Measurements from ENCODE around the gene SEMA5A. TPM values are rescaled to one million over a fixed set of nuclear protein-coding genes. Genes with fewer than 3 reads are reported as not detected.

Gene SEMA5A
- 27.4 and 34.3 TPM in 2 replicates for total RNA-seq (2022)
- Bru-seq, nascent RNA = percentile 68 among the genes with signal in this experiment
- percentile 67 among the genes with signal in this experiment for BruChase-seq, experiment 1, labeled RNA remaining after a 2-hour chase
- percentile 67 among the genes with signal in this experiment for BruChase-seq, experiment 2, labeled RNA remaining after a 6-hour chase
- long read RNA-seq, partial matches to known transcripts = 1 of 11 reads
- long read RNA-seq, other reads (novel, unspliced or antisense) = 10 of 11 reads

DNA sequence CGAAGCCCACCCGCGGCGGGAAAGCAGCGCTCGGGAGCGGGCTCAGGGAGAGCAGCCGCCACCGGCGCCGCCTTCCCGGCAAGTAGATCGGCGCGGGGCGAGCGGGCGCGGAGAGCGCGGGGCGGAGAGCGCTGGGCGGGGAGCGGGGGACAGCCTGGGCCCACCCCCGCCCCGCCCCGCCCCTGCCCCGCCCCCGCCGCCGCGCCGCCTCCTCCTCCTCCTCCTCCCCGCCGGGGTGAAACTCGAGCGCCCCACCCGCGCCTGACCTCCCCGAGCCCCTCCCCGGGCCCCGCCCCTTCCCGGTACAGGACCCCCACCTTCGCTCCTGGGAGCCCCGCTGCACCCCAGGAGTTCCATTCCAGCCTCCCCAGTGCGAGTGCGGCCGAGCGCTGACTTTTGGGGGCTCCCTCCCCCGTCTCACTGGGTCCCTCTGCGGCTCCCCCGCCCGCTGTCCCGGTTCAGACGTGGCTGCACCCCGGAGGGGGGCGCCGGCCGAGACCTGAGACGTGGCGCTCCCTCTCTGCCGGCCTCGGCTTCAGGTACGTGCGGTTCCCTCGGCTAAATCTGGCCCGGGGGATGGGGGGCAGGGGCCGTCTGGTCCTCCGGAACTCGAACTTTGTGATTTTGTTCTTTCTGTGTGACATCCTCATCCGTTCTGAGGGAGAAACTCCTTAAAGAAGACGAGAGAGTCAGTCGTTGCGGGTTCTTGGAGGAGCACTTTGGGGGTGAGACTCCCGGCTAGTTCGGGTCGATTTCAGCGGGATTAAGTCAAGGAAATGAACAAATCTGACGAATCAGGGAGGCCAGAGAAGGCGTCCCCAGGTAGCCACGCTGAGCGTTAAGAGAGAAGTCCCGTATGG lies at the start of gene SEMA5A:
SEMA5A (minus strand) TSS at position 84 of the 860 bp plus-strand sequence. CDS start 166,129 bp downstream, outside the sequence.
- DNase-seq = peak; percentile 80 to 85

GRCh38 chr5:9594913-9595312 lies 49.0 kb upstream of the SEMA5A start:
- Mint-ChIP-seq H3K4me1 (ENCODE audit: low read depth, unreplicated experiment) (no peaks in the 10 kb centered on the region), H3K4me3 (ENCODE audit: unreplicated experiment) (no peak overlapping the region), H3K27me3 (ENCODE audit: insufficient read depth, unreplicated experiment) (no peaks in the 10 kb centered on the region), H3K36me3 (ENCODE audit: insufficient read depth, unreplicated experiment) (no peaks in the 10 kb centered on the region), H3K9me3 (ENCODE audit: unreplicated experiment) (peaks cover 11% of the 10 kb centered on the region), H3K27ac (ENCODE audit: unreplicated experiment) (no peak overlapping the region)
- BruUV-seq (replicated peaks) = no TSS peak
- intact Hi-C loops (cut with micrococcal nuclease; ENCODE audit: unreplicated experiment) = no loop called here
- ChIA-PET CTCF (no interaction called here), POLR2A (no interaction called here)
- Histone ChIP-seq H3K4me3 (ENCODE audit: low read depth, low read length) (no peak overlapping the region), H3K36me3 (ENCODE audit: control insufficient read depth, insufficient read depth, low read length) (no peaks in the 10 kb centered on the region), H3K27me3 (replicated peaks; ENCODE audit: control insufficient read depth, insufficient read depth, low read length) (no peaks in the 10 kb centered on the region), H3K9me3 (no peaks in the 10 kb centered on the region), H3K4me1 (no peaks in the 10 kb centered on the region)
- DNase-seq = no peak
- no peak for TF ChIP-seq CTCF (IDR thresholded peaks at IDR 0.05; ENCODE audit: insufficient read depth in 1 of 2, low read depth in 1 of 2, low read length in 1 of 2, severe bottlenecking in 1 of 2, unreplicated experiment in 1 of 2)

More for the DNA sequence above, at the start of gene SEMA5A:
- BruUV-seq (replicated peaks) = no TSS peak
- H3K9me3 Mint-ChIP-seq (ENCODE audit: unreplicated experiment) = no peaks in the 10 kb centered on the region
- peak within 1 kb of the TSS; percentile 88 for H3K27ac Mint-ChIP-seq (ENCODE audit: unreplicated experiment)
- peaks cover 6% of the 10 kb centered on the region for H3K4me1 Mint-ChIP-seq (ENCODE audit: low read depth, unreplicated experiment)
- ChIA-PET POLR2A (no interaction called here), CTCF (no interaction called here)
- Histone ChIP-seq H3K4me3 (ENCODE audit: low read depth, low read length) (peak within 1 kb of the TSS; percentile 94), H3K36me3 (ENCODE audit: control insufficient read depth, insufficient read depth, low read length) (no peaks in the 10 kb centered on the region), H3K4me1 (no peaks in the 10 kb centered on the region), H3K27me3 (replicated peaks; ENCODE audit: control insufficient read depth, insufficient read depth, low read length) (no peaks in the 10 kb centered on the region), H3K9me3 (no peaks in the 10 kb centered on the region)
- TF ChIP-seq CTCF (IDR thresholded peaks at IDR 0.05; ENCODE audit: insufficient read depth in 1 of 2, low read depth in 1 of 2, low read length in 1 of 2, severe bottlenecking in 1 of 2, unreplicated experiment in 1 of 2) = peak in 1 of 2 experiments; percentile 17
- peaks cover 66% of the 10 kb centered on the region for H3K36me3 Mint-ChIP-seq (ENCODE audit: insufficient read depth, unreplicated experiment)
- intact Hi-C loops (cut with micrococcal nuclease; ENCODE audit: unreplicated experiment) = loop anchor here (2.0 to 5.0 kb wide), 4 partner anchors 79 to 779 kb away; no protein-coding TSS in a partner anchor
- no peaks in the 10 kb centered on the region for H3K27me3 Mint-ChIP-seq (ENCODE audit: insufficient read depth, unreplicated experiment)
- H3K4me3 Mint-ChIP-seq (ENCODE audit: unreplicated experiment) = peak within 1 kb of the TSS; percentile 96

DNA sequence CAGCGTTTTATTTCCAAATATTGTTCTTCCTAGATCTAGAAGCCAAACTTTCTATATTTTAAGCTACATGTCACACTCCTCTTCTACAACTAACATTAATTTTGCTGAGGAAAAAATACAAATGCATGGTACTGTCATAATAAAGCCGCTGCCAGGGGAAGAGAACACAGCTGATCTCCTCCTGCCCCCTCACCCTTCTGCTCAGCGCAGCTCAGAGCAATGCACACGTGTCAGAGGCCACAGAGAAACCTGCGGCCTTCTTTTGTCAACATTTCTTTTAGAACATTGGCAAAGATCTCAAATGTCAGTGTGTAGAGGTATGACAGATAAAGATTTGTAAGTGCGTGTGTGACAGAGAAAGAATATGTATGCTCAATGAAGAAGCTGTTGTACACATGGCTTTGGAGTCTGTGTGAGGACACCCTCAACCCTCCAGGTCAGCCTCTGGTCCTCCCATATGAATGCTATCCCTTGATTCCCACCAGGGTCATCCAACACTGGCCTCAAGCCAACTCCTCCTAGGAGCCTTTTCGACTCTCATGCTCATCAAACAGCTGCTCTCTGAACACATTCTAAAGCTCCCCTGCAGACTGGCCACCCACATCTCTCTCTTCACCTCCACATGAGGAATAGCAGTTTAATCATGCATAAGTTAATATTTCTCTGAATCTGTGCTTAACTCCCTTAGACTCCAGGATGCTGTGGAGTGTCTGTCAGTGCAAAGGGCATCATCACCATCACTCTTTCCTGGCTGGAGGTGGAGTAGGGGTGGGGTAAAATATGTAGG lies 43.4 kb upstream of the SEMA5A start:
- Mint-ChIP-seq H3K27ac (ENCODE audit: unreplicated experiment) (no peak overlapping the region), H3K27me3 (ENCODE audit: insufficient read depth, unreplicated experiment) (no peaks in the 10 kb centered on the region), H3K36me3 (ENCODE audit: insufficient read depth, unreplicated experiment) (no peaks in the 10 kb centered on the region), H3K4me3 (ENCODE audit: unreplicated experiment) (no peak overlapping the region), H3K4me1 (ENCODE audit: low read depth, unreplicated experiment) (no peaks in the 10 kb centered on the region), H3K9me3 (ENCODE audit: unreplicated experiment) (peaks cover 11% of the 10 kb centered on the region)
- no peak for TF ChIP-seq CTCF (IDR thresholded peaks at IDR 0.05; ENCODE audit: insufficient read depth in 1 of 2, low read depth in 1 of 2, low read length in 1 of 2, severe bottlenecking in 1 of 2, unreplicated experiment in 1 of 2)
- Histone ChIP-seq H3K4me3 (ENCODE audit: low read depth, low read length) (no peak overlapping the region), H3K36me3 (ENCODE audit: control insufficient read depth, insufficient read depth, low read length) (no peaks in the 10 kb centered on the region), H3K4me1 (no peaks in the 10 kb centered on the region), H3K9me3 (no peaks in the 10 kb centered on the region), H3K27me3 (replicated peaks; ENCODE audit: control insufficient read depth, insufficient read depth, low read length) (no peaks in the 10 kb centered on the region)
- no peak for DNase-seq
- POLR2A ChIA-PET = no interaction called here
- intact Hi-C loops (cut with micrococcal nuclease; ENCODE audit: unreplicated experiment) = no loop called here
- CTCF ChIA-PET = no interaction called here
- no TSS peak for BruUV-seq (replicated peaks)
